ENCODE data around the gene GLP1R.

GRCh38 chr6:39102821-39103136 lies 54.2 kb downstream of the GLP1R start:
- TF ChIP-seq GATA3 (IDR thresholded peaks at IDR 0.05; ENCODE audit: low read depth, low read length) (no peak), GATA2 (IDR thresholded peaks at IDR 0.05; ENCODE audit: low read depth, low read length) (no peak)

All from SH-SY5Y (cell line).